HCT116 (cell line): ENCODE data around the gene ADGRG7.

Experiments
- CTCF ChIP-seq, 3 experiments: fragments of 200-600 bp in 1 of 3; sonication (generic) in 1 of 3; IDR thresholded peaks in 2 of 3; conservative IDR thresholded peaks in 1 of 3; 2 replicates each; pipeline ENCODE4 v1.5.1; 2012 to 2017; ENCODE audit warnings: low read depth in 2 of 3, low read length in 2 of 3, antibody characterized with exemption in 1 of 3, borderline replicate concordance in 1 of 3, control low read depth in 1 of 3, mild to moderate bottlenecking in 1 of 3, mixed read lengths in 1 of 3, mixed run types in 1 of 3, moderate library complexity in 1 of 3; ENCODE audit not compliant: insufficient read depth in 1 of 3
- YY1 ChIP-seq: IDR thresholded peaks from 2 replicates; pipeline ENCODE4 v1.6.1; 2011; ENCODE audit warnings: low read length, low read depth, moderate library complexity, mild to moderate bottlenecking; ENCODE audit not compliant: insufficient replicate concordance; ENCODE audit errors: extremely low read depth

GRCh38 chr3:100726706-100727105 is 117.3 kb downstream of the ADGRG7 start:
- no peak for TF ChIP-seq CTCF (IDR thresholded peaks at IDR 0.05 in 2 of 3, conservative IDR thresholded peaks at IDR 0.05 in 1 of 3; ENCODE audit: borderline replicate concordance in 1 of 3, insufficient read depth in 1 of 3, low read depth in 2 of 3, low read length in 2 of 3)
- TF ChIP-seq YY1 = no peak
